H9 (cell line): ENCODE results near the gene GLRA1. TPM values are rescaled to one million over a fixed set of nuclear protein-coding genes. Genes with fewer than 3 reads are reported as not detected.

Source experiments
- DNase-seq: peaks from one replicate; pipeline ENCODE4 v3.0.0-alpha.2; 2017
- H2AFZ ChIP-seq: one replicate; pipeline ENCODE4 v1.6.1; 2013; ENCODE audit warnings: mild to moderate bottlenecking, low read length, control low read depth, moderate library complexity
- H2AK5ac ChIP-seq: 2 replicates; pipeline ENCODE4 v1.6.1; 2013; ENCODE audit warnings: low read length, control low read depth, mixed read lengths; ENCODE audit not compliant: insufficient read length
- H2BK120ac ChIP-seq: one replicate; pipeline ENCODE4 v1.6.1; 2013; ENCODE audit warnings: low read depth, mild to moderate bottlenecking, low read length, control low read depth, inconsistent platforms; ENCODE audit not compliant: poor library complexity, severe bottlenecking
- H2BK12ac ChIP-seq: 2 replicates; pipeline ENCODE4 v1.6.1; 2013; ENCODE audit warnings: low read length, control low read depth, mixed read lengths, low read depth; ENCODE audit not compliant: insufficient read length
- H2BK15ac ChIP-seq: 2 replicates; pipeline ENCODE4 v1.6.1; 2013; ENCODE audit warnings: low read depth, low read length, control low read depth
- H2BK20ac ChIP-seq: one replicate; pipeline ENCODE4 v1.6.1; 2013; ENCODE audit warnings: low read depth, mild to moderate bottlenecking, low read length, control low read depth, inconsistent platforms; ENCODE audit not compliant: poor library complexity, severe bottlenecking
- H2BK5ac ChIP-seq: 2 replicates; pipeline ENCODE4 v1.6.1; 2013; ENCODE audit warnings: low read length, control low read depth, mixed read lengths; ENCODE audit not compliant: insufficient read length
- H3K14ac ChIP-seq: 2 replicates; pipeline ENCODE4 v1.6.1; 2013; ENCODE audit warnings: low read length, control low read depth; ENCODE audit not compliant: insufficient read depth
- H3K18ac ChIP-seq: 2 replicates; pipeline ENCODE4 v1.6.1; 2013; ENCODE audit warnings: low read depth, mild to moderate bottlenecking, mixed read lengths, low read length, control low read depth; ENCODE audit not compliant: insufficient read length
- H3K23ac ChIP-seq: 2 replicates; pipeline ENCODE4 v1.6.1; 2013; ENCODE audit warnings: low read length, control low read depth, mixed read lengths, low read depth; ENCODE audit not compliant: insufficient read length
- H3K23me2 ChIP-seq: 2 replicates; pipeline ENCODE4 v1.6.1; 2013; ENCODE audit warnings: low read depth, mild to moderate bottlenecking, mixed read lengths, low read length, control low read depth; ENCODE audit not compliant: insufficient read length, poor library complexity, severe bottlenecking
- H3K27ac ChIP-seq: 2 replicates; pipeline ENCODE4 v1.5.1; 2013; ENCODE audit warnings: low read length, control low read depth, mixed read lengths, low read depth; ENCODE audit not compliant: insufficient read length
- H3K27me3 ChIP-seq: 2 replicates; pipeline ENCODE4 v1.6.1; 2013; ENCODE audit warnings: low read length, control low read depth, inconsistent platforms; ENCODE audit not compliant: insufficient read depth
- H3K4ac ChIP-seq: 2 replicates; pipeline ENCODE4 v1.6.1; 2013; ENCODE audit warnings: low read depth, mild to moderate bottlenecking, control low read depth, inconsistent platforms, low read length, moderate library complexity
- H3K4me1 ChIP-seq: 2 replicates; pipeline ENCODE4 v1.6.1; 2013; ENCODE audit warnings: low read length, control low read depth, inconsistent platforms; ENCODE audit not compliant: insufficient read depth
- H3K4me2 ChIP-seq: 2 replicates; pipeline ENCODE4 v1.6.1; 2013; ENCODE audit warnings: low read length, control low read depth, mixed read lengths; ENCODE audit not compliant: insufficient read length, insufficient read depth
- H3K56ac ChIP-seq: 2 replicates; pipeline ENCODE4 v1.6.1; 2013; ENCODE audit warnings: low read depth, mild to moderate bottlenecking, mixed read lengths, low read length, control low read depth; ENCODE audit not compliant: insufficient read length
- H3K79me1 ChIP-seq: 2 replicates; pipeline ENCODE4 v1.6.1; 2013; ENCODE audit warnings: low read depth, mild to moderate bottlenecking, moderate library complexity, low read length, control low read depth, inconsistent platforms; ENCODE audit not compliant: insufficient read depth, poor library complexity, severe bottlenecking
- H3K79me2 ChIP-seq: 2 replicates; pipeline ENCODE4 v1.6.1; 2013; ENCODE audit warnings: low read length, control low read depth, inconsistent platforms; ENCODE audit not compliant: insufficient read depth
- H3K9ac ChIP-seq: 2 replicates; pipeline ENCODE4 v1.6.1; 2013; ENCODE audit warnings: low read length, control low read depth, mixed read lengths; ENCODE audit not compliant: insufficient read length; ENCODE audit errors: extremely low read depth
- H3K9me3 ChIP-seq: one replicate; pipeline ENCODE4 v1.6.1; 2013; ENCODE audit warnings: low read depth, low read length, inconsistent platforms; ENCODE audit not compliant: control insufficient read depth
- H3T11ph ChIP-seq: one replicate; pipeline ENCODE4 v1.6.1; 2013; ENCODE audit warnings: mild to moderate bottlenecking, low read length, control low read depth, inconsistent platforms
- H4K20me1 ChIP-seq: one replicate; pipeline ENCODE4 v1.6.1; 2013; ENCODE audit not compliant: control insufficient read depth, insufficient read length, insufficient read depth
- H4K5ac ChIP-seq: 2 replicates; pipeline ENCODE4 v1.6.1; 2013; ENCODE audit warnings: low read depth, mild to moderate bottlenecking, mixed read lengths, low read length, control low read depth; ENCODE audit not compliant: insufficient read length
- H4K8ac ChIP-seq: replicated peaks from 2 replicates; pipeline ENCODE4 v1.6.1; 2013; ENCODE audit warnings: low read length, control low read depth, mixed read lengths, low read depth; ENCODE audit not compliant: insufficient read length
- H4K91ac ChIP-seq: 2 replicates; pipeline ENCODE4 v1.6.1; 2013; ENCODE audit warnings: low read depth, mild to moderate bottlenecking, moderate library complexity, mixed read lengths, low read length, control low read depth; ENCODE audit not compliant: insufficient read length
- H3K27ac Mint-ChIP-seq, 3 experiments: 2 replicates in 2 of 3; 3 replicates in 1 of 3; pipeline ENCODE4 v1.8.0; 2020 to 2021; ENCODE audit warnings: mixed read lengths in 3 of 3, mild to moderate bottlenecking in 1 of 3, moderate library complexity in 1 of 3
- H3K27me3 Mint-ChIP-seq: 2 replicates; pipeline ENCODE4 v1.8.0; 2021; ENCODE audit warnings: low read depth, mild to moderate bottlenecking, moderate library complexity, mixed read lengths
- H3K36me3 Mint-ChIP-seq, 3 experiments: 2 replicates in 2 of 3; 3 replicates in 1 of 3; pipeline ENCODE4 v1.8.0; 2020 to 2021; ENCODE audit warnings: low read depth in 3 of 3, mixed read lengths in 3 of 3; ENCODE audit not compliant: insufficient read depth in 1 of 3
- H3K4me1 Mint-ChIP-seq, 2 experiments: 2 replicates each; pipeline ENCODE4 v1.8.0; 2020; ENCODE audit warnings: mixed read lengths in 2 of 2
- H3K4me3 Mint-ChIP-seq, 2 experiments: 2 replicates in 1 of 2; 3 replicates in 1 of 2; pipeline ENCODE4 v1.8.0; 2020 to 2021; ENCODE audit warnings: mild to moderate bottlenecking in 2 of 2, mixed read lengths in 2 of 2, moderate library complexity in 1 of 2
- H3K9me3 Mint-ChIP-seq, 2 experiments: 2 replicates in 1 of 2; 3 replicates in 1 of 2; pipeline ENCODE4 v1.8.0; 2020; ENCODE audit warnings: mild to moderate bottlenecking in 2 of 2, mixed read lengths in 2 of 2, moderate library complexity in 1 of 2
- CTCF ChIP-seq: fragments of 200-600 bp; sonication (generic); conservative IDR thresholded peaks from 3 replicates; pipeline ENCODE4 v1.8.0; 2021; ENCODE audit warnings: antibody characterized with exemption, mild to moderate bottlenecking
- WGBS: extraction: QIAGEN DNeasy Blood & Tissue Kit; methylation state at CpG from one replicate; pipeline ENCODE4 v1.1.7; 2013; ENCODE audit warnings: missing lambda C conversion rate, low lambda C conversion rate, mixed read lengths; ENCODE audit not compliant: insufficient read length; ENCODE audit errors: extremely low coverage; 5-methylcytosine and 5-hydroxymethylcytosine counted together
- total RNA-seq: library from RNA; stranded (reverse); gene quantifications from 2 replicates; pipeline ENCODE4 v1.2.1, GENCODE V29; 2021

GLRA1 gene
- total RNA-seq, 1 experiment from 2014 or later: not detected

GRCh38 chr5:151820271-151820670, 104.4 kb downstream of the GLRA1 start:
- Histone ChIP-seq H3T11ph (no peak overlapping the region), H3K4me2 (no peak overlapping the region), H3K9me3 (no peaks in the 10 kb centered on the region), H4K8ac (no peak overlapping the region), H3K27ac (no peak overlapping the region), H3K79me2 (no peaks in the 10 kb centered on the region), H2AK5ac (no peak overlapping the region), H2BK12ac (no peak overlapping the region), H2AFZ (no peak overlapping the region), H3K23me2 (no peaks in the 10 kb centered on the region), H4K5ac (no peak overlapping the region), H3K27me3 (no peaks in the 10 kb centered on the region), H2BK20ac (no peak overlapping the region), H3K4me1 (no peaks in the 10 kb centered on the region), H3K9ac (no peak overlapping the region), H3K23ac (no peak overlapping the region), H3K14ac (no peak overlapping the region), H3K79me1 (no peaks in the 10 kb centered on the region), H2BK120ac (no peak overlapping the region), H4K91ac (no peak overlapping the region), H3K18ac (no peak overlapping the region), H3K56ac (no peak overlapping the region), H2BK15ac (no peak overlapping the region), H4K20me1 (no peaks in the 10 kb centered on the region), H2BK5ac (no peak overlapping the region), H3K4ac (no peak overlapping the region)
- no peak for TF ChIP-seq CTCF
- WGBS: no CpG with 5 or more reads among the region's 3 CpGs
- no peaks in the 10 kb centered on the region for H3K27me3 Mint-ChIP-seq
- no peak overlapping the region for H3K27ac Mint-ChIP-seq
- H3K4me1 Mint-ChIP-seq: peaks cover 2 to 7% of the 10 kb centered on the region in 2 experiments; a peak in 2 of 4 replicates
- no peak for DNase-seq
- H3K36me3 Mint-ChIP-seq: peaks cover 0 to 4% (median under 1%) of the 10 kb centered on the region in 3 experiments; a peak in 3 of 7 replicates
- H3K4me3 Mint-ChIP-seq: no peak overlapping the region
- H3K9me3 Mint-ChIP-seq: no peaks in the 10 kb centered on the region
